22Rv1 (cell line): Measurements from ENCODE around the gene FAM13C.

Source experiments
- CTCF ChIP-seq: fragments of 450-650 bp; IDR thresholded peaks from 2 replicates; pipeline ENCODE4 v1.5.1; 2017; ENCODE audit warnings: mild to moderate bottlenecking
- ZFX ChIP-seq: fragments of 450-650 bp; IDR thresholded peaks from 2 replicates; pipeline ENCODE4 v1.6.1; 2017; ENCODE audit warnings: antibody characterized with exemption, borderline replicate concordance

GRCh38 chr10:59339351-59339750 is 23.0 kb downstream of the FAM13C start:
- TF ChIP-seq CTCF (no peak), ZFX (no peak)
